K562 (cell line): ENCODE data around the gene VWA7. TPM values are rescaled to one million over a fixed set of nuclear protein-coding genes. Genes with fewer than 3 reads are reported as not detected.
A peak's percentile ranks its signal among the peaks of the same experiment; 100 is the strongest.

Source experiments
- BCL6 ChIP-seq: fragments of 250-450 bp; sonication (Bioruptor Pico); IDR thresholded peaks from 2 replicates; pipeline ENCODE4 v1.4.0; 2020
- CBFA2T2 ChIP-seq: fragments of 450-650 bp; conservative IDR thresholded peaks from 2 replicates; pipeline ENCODE4 v1.6.1; 2017; ENCODE audit warnings: mild to moderate bottlenecking
- E4F1 ChIP-seq: fragments of 250-450 bp; sonication (Bioruptor Pico); IDR thresholded peaks from 2 replicates; pipeline ENCODE4 v1.5.0; 2021; ENCODE audit warnings: mild to moderate bottlenecking, borderline replicate concordance
- HOMEZ ChIP-seq: fragments of 250-450 bp; sonication (Bioruptor Pico); IDR thresholded peaks from 2 replicates; pipeline ENCODE4 v1.4.0; 2020; ENCODE audit warnings: mild to moderate bottlenecking, moderate library complexity
- POLR3G ChIP-seq: IDR thresholded peaks from 2 replicates; pipeline ENCODE4 v1.6.1; 2011; ENCODE audit not compliant: insufficient read length, insufficient replicate concordance; ENCODE audit errors: extremely low read depth
- PRDM10 ChIP-seq: fragments of 450-650 bp; IDR thresholded peaks from 2 replicates; pipeline ENCODE4 v1.6.1; 2018; ENCODE audit not compliant: partially characterized antibody
- REST ChIP-seq, 2 experiments: fragments of 450-650 bp; formaldehyde crosslinking in 1 of 2; IDR thresholded peaks; 2 replicates each; pipeline versions ENCODE4 v1.4.0 to v1.6.1; 2014 to 2020; ENCODE audit warnings: mild to moderate bottlenecking in 2 of 2, borderline replicate concordance in 1 of 2, low read depth in 1 of 2
- polyA plus RNA-seq, 8 experiments: library from polyadenylated mRNA; depleted of rRNA in 4 of 8; stranded (reverse) in 5 of 8; unstranded in 3 of 8; fragments of >200 nt; fragmentation: Nextera tagmentation in 2 of 8; fragmentation: Illumina TruSeq in 1 of 8; extraction: Ambion mirVana in 2 of 8; extraction: Trizol in 1 of 8; gene quantifications; 2 replicates each; pipeline versions ENCODE4 v1.2.1 to v1.2.3, GENCODE V29; 2011 to 2014; ENCODE audit warnings: inconsistent platforms in 1 of 8, missing spikeins in 1 of 8
- total RNA-seq, 7 experiments: library from RNA; depleted of rRNA in 6 of 7; stranded (reverse); fragments of >200 nt in 6 of 7; fragmentation: Illumina TruSeq in 2 of 7; extraction: Trizol in 2 of 7; gene quantifications; 2 replicates each; pipeline versions ENCODE4 v1.2.1 to v1.2.3, GENCODE V29; 2011 to 2021; ENCODE audit warnings: low replicate concordance in 1 of 7
- TF ChIP-seq, protein P1 (sequence below), 2 experiments: fragments of 250-450 bp in 1 of 2; fragments of 450-650 bp in 1 of 2; sonication (Bioruptor Pico) in 1 of 2; IDR thresholded peaks; 2 replicates each; pipeline versions ENCODE4 v1.6.1 to v1.8.0; 2016 to 2021; ENCODE audit warnings: mild to moderate bottlenecking in 2 of 2, moderate library complexity in 2 of 2, missing compliant biosample characterization in 1 of 2, missing genetic modification characterization in 1 of 2

VWA7 gene
- total and polyA plus RNA-seq, 9 of the 15 experiments (the other 6 are each of a cell fraction or from before 2014, with no cell fraction given), result 0.18 to 2.9 (median 0.95) TPM

- peak; percentile 14; the same call in 1 of the 2 replicates for TF ChIP-seq REST (IDR thresholded peaks at IDR 0.05; ENCODE audit: borderline replicate concordance)
- TF ChIP-seq REST (CRISPR knock-in tag; IDR thresholded peaks at IDR 0.05; ENCODE audit: low read depth), result no peak
- TF ChIP-seq E4F1 (CRISPR knock-in tag), result no peak
- TF ChIP-seq, protein P1, sequence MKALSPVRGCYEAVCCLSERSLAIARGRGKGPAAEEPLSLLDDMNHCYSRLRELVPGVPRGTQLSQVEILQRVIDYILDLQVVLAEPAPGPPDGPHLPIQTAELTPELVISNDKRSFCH (CRISPR knock-in tag; IDR thresholded peaks at IDR 0.05), result no peak
- TF ChIP-seq, protein P1 (tag; IDR thresholded peaks at IDR 0.05), result no peak
- no peak for TF ChIP-seq PRDM10
- TF ChIP-seq BCL6, result no peak
- peak; percentile 25; the same call in 1 of the 2 replicates for TF ChIP-seq CBFA2T2
- 0 out of 2 replicates have a peak, but pooled peaks have one; percentile 60 for TF ChIP-seq HOMEZ (CRISPR knock-in tag)
- no peak for TF ChIP-seq POLR3G
Measured at GRCh38 chr6:31794294-31794865, 17.3 kb upstream of the VWA7 start (continued).
